NCI-H82 treated with DMSO at 0.1 percent for 48 hours (cell line): Measurements from ENCODE around the gene OR52E8.

Experiments
- DNase-seq: peaks from one replicate; lab custom pipeline; 2025; ENCODE audit not compliant: unreplicated experiment; lab: John Stamatoyannopoulos, UW

The OR52E8 gene

DNA sequence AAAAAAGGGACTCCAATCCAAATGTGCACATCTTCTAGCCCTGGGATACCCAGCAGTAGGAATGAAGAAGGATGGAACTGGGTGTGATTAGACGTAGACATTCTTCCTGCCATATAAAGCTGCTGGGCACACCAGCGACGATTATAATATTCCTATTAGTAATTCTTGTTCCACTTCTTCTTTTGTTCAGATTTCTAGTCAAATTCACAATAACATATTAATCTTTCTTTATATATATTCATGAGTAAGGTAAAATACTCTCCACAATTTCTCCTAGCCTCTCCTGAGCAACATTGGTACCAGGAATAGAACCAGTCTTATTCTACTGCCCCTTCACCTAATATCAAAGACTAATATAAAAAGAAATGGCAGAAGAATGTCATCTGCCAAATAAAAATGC, at the start of gene OR52E8:
OR52E8 (minus strand) TSS at position 101 of the 400 bp plus-strand sequence; CDS start at position 101, 0 bp downstream.
- DNase-seq, result no peak

DNA sequence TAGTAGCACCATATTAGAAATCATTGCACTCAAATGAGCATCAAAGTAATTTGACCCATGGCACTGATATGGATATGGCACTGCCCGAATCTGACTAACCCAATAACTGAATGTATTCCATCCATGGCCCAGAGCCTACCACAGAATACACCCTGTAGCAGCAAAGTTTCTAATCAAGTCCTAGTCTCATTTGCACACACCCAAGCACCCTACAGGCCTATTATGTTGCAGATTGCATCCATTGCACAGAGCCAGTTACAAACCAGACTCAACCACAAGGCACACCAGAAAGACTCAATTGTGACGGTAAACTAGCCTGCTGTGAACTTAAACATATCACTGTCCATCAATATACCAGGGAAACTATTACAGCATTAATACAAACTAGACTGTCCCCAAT, 42.0 kb upstream of the OR52E8 start:
- no peak for DNase-seq

DNA sequence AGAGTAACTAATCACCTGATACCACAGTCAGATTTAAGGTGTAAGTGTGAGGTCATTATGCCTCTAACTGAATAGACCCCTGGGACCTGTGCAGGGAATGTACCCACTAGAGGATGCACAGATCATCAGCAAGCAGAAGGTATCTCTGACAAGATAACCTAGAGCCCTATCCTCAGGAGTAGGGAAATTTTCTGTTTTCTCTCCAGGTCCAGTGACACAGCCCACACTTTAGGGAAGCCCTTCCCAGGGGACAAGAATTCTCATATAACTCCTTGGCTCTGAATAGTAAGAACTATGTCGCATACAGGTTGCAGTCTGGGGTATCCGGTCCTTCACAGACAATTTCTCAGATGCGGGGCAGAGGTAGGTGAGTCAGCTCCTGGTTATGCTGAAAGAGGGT, 35.4 kb upstream of the OR52E8 start, which contains the start of gene OR52E5:
OR52E5 (plus strand) TSS at position 301 of the 400 bp plus-strand sequence. CDS start 7,569 bp downstream, outside the sequence.
- DNase-seq, result no peak

DNA sequence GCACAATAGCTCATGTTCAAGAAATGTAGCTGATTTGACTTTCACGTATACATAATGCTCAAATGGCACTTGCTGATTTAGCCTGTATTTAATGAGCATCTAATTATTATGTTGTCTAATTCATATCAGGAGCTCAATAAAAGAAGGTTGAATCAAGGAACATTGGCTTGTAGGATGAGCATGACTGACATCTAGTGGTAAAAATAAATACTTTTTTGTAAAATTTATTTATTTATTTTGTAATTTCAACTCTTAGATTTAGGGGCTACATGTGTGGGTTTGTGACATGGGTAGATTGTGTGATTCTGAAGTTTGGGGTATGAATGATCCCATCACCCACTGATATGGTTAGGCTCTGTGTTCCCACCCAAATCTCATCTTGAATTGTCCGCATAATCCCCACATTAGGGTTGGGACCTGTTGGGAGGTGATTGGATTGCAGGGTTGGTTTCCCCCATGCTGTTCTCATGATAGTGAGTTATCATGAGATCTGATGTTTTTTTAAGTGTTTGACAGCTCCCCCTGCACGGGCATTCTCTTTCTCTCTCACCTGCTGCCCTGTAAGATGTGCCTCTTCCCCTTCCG, 33.8 kb upstream of the OR52E8 start:
- no peak for DNase-seq

DNA sequence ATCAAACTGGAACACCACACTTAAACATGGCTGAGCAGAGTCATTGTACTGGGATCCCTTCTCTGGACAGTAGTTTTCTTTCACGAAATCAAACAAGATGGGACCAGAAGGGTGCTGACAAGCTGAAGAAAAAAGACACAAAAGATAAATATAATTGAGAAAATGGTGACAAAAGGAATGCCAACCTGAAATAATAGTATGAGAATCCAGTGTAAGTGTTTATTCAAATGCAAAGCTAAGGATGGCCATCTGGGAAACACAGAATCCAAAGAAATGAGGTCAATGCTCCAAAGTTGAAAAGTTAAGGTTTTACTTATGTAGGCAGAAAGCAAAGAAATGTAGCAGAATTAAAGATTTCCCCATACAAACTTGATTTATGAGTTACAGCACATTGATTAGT, 30.2 kb upstream of the OR52E8 start:
- no peak for DNase-seq

DNA sequence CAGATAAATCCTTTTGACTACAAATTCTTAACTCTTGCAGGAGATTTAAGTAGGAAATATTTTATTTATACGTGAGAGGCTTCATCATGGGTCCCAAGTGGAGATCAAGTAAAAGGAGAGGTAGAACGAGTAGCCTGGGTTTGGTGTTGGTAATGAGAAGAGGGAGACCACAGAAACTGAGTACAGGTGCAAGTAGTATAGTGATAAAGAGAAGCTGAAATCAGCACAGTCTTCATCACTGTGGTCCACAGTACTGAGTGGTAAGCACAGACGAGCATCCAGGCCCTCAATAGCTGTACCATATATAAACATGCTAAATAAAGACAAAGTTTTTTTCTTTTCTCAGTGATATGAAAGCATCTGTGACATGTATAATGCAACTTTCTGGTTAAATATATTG, 29.7 kb upstream of the OR52E8 start:
- DNase-seq, result no peak

DNA sequence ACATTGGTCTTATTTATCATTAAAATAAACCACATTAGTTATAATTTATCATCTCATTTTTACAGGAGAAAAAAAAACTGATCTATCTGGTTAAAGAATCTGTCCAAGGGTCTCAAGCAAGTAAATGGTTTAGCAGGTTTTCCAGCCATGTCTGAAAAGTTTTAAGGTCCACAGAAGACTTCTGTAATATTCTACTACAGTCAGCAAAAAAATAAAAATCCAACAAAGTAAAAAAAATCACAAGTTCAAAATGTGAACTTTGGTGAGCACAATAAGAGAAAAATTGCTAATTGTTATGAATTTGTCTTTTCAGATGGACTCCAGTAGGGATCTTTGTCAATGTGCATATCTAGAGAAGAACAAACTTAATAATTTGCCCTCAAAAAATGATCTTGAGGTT, 24.3 kb upstream of the OR52E8 start:
- no peak for DNase-seq

DNA sequence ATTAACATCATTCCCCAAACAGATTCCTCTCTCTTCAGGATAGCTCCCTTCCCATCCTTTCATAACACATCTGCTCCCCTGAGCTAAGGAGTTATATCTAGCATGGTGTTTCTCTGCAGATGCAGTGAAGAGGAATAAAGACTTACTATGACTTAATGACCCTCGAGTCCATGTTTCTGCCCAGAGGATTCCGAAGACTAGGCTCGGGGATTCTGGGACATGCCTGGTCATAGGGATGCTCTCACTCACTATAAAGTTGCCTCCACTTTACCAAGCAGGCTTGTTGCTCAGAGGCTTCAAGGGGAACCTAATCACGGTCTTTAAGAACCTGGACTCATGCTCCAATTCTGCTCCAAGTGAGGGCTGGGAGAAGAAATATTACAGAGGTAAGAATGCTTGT, 22.8 kb upstream of the OR52E8 start, which contains the start of gene OR52E4:
OR52E4 (plus strand) TSS at position 301 of the 400 bp plus-strand sequence. CDS start 3,664 bp downstream, outside the sequence.
- DNase-seq, result no peak

DNA sequence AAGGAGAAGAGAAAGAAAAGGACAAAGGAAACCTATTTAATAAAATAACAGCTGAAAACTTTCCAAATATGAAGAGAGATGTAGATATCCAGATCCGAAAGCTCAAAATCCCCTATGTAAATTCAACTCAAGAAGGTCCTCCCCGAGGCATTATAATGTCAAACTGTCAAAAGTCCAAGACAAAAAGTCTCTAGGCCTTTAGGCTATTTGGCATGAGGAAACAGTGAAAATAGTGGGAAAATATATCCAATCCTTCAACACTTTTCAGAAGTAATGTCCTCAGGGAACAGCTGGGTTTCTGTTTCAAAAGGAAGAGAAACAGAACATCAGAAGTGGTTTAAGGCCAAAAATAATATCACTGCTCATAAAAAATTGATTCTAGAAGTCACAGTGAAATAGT, 21.1 kb upstream of the OR52E8 start:
- no peak for DNase-seq

DNA sequence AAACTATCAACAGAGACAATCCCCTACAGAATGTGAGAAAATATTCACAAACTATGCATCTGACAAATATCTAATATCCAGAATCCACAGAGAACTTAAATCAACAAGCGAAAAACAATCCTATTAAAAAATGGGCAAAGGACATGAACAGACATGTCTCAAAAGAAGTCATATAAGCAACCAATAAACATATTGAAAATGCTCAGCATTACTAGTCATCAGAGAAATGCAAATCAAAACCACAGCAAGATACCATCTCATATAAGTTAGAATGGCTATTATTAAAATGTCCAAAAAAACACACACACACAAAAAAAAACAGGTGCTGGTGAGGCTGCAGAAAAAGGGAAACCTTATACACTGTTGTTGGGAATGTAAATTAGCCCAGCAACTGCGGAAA, 8.3 kb upstream of the OR52E8 start:
- DNase-seq, result no peak

DNA sequence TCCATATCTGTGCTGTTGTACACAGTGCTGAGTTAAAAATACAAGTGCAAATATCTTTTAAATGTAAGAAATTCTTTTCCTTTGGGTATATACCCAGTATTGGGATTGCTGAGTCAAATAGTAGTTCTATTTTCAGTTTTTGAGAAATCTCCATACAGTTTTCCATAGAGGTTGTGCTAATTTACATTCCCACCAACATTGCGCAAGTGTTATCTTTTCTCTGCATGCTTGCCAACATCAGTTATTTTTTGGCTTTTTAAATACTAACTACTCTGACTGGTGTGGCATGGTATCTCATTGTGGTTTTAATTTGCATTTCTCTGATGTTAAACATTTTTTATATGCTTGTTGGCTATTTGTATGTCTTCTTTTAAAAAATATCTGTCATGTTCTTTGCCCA, 6.5 kb downstream of the OR52E8 start:
- DNase-seq, result no peak

DNA sequence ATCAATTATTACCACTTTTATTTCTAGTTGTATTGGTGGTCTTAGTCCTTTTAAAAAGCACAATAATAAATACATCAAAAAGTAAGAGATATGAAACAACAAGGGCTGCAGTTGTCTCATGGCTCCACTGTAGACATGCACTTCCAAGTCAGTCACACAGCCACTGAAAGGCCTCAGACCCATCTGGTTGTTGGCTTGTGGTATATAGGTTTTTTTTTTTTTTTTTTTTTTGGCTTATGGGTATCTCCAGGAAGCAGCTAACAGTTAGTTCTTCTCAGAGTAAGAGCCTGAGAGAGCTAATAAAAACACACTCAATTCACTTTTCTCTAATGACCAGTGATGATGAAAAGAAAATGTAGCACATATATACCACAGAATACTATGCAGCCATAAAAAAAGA, 9.8 kb downstream of the OR52E8 start:
- no peak for DNase-seq

DNA sequence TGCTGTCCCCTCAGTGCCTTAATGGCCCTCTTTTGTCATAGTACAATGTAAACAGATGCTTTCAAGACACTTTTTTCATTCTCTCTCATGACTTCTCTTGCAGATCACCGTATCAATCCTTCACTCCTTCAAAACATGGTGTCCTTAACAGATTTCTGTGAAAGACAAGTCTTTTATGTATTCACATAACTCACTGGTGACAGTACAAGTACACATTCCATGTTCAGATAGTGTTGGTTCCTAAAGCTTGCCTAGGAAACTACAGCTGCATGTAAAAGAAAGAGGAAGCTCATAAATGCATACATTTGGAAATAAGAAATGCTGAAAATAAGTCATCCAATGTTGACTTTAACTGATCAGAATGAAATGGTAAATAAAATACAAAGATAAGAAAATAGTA, 10.8 kb downstream of the OR52E8 start:
- DNase-seq, result no peak

DNA sequence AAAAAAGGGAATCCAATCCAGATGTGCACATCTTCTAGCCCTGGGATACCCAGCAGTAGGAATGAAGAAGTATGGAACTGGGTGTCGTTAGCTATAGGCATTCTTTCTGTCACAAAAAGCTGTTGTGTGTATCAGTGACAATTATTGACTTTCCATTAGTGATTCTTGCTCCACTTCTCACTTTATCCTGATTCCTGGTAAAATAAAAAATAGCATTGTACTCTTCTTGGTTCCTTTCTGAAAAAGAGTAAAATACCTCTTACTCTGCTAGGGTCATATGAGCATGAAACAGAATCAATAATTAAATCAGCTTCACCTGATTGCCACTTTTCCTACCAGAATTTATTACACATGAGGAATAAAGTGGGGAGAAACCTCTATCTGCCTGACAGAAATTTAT, 15.7 kb downstream of the OR52E8 start, which contains the start of gene OR52E6:
OR52E6 (minus strand) TSS at position 101 of the 400 bp plus-strand sequence; CDS start at position 101, 0 bp downstream.
- no peak for DNase-seq

DNA sequence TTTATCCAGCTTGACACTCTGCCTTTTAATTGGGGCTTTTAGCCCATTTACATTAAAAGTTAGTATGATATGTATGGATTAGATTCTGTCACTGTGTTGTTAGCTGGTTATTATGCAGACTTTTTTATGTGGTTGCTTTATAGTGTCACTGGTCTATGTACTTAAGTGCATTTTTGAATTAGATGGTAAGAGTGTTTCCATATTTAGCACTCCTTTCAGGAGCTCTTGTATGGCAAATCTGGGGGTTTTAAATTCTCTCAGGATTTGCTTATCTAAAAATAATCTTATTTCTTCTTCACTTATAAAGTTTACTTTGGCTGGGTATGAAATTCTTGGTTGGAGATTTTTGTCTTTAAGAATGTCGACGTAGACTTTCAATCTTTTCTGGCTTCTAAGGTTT, 19.8 kb downstream of the OR52E8 start:
- no peak for DNase-seq

DNA sequence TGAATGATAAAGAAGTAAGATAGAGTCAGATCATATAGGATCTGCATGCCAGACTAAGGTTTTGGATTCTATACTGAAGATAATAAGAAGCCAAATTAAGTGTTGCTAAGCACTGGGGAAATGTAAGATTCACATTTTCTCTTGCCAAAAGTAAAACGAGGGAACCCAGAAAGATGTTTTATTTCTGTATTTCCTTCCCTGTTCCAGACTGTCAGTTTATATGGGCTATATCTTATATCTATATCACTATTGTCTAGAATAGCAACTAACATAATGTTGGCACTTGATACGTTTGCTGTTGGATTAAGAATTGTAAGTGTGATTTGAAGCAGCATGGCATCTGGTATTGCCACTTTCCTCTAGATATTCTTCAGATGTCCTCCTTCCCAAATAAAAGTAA, 24.0 kb downstream of the OR52E8 start:
- no peak for DNase-seq

DNA sequence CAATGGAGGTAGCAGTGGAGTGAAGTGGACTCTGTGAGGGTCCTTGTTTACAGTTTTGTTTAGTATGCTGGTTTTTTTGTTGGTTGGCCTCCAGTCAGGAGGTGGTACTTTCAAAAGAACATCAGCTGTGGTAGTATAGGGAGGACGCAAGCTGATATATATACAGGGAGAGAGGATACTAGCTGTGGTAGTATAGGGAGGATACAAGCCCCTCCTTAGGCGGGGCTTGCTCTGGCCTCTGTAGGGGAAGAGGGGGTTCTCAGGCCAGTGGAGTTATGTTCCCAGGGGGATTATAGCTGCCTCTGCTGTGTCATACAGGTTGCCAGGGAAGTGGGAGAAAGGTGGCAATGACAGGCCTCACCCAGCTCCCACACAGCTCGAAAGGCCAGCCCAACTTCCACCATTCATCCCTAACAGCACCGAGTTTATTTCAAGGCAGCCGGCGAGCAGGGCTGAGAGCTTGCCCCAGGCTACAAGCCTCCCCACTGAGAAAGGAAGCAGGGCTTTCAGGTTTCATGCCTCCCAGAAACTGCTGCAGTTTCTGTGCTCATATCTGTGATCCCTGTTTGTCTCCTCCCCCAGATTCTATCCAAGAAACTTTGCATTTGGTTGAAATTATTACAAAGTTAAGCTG, 26.2 kb downstream of the OR52E8 start:
- no peak for DNase-seq

DNA sequence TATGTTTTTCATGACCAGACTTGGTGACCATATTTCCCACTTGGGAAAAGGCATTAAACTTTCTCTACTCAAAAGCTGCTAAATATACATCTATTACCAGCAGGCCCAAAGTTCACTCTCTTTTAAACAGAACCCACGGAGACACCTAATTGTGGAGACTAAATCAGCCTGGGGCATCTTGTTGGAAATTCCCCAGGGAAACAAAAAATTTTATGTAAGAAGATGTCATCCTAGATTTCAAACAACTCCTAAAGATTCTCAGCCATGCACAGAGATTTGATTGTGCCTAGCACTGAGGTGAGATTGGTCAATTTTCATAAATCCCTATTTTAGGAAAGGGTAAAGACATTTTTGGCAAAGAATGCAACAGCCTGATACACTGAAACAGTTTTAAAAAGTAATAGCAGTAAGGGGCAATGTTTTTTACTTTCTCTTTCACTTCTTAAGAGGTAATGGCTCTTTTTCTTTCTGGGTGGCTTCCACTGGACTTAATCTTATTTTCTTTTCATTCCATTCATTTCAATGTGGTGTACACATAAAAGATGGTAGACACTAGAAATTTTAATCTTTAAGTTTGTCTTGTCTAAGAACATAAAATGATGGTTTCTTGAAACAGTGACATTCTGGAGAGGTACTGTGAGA, 39.1 kb downstream of the OR52E8 start:
- no peak for DNase-seq

DNA sequence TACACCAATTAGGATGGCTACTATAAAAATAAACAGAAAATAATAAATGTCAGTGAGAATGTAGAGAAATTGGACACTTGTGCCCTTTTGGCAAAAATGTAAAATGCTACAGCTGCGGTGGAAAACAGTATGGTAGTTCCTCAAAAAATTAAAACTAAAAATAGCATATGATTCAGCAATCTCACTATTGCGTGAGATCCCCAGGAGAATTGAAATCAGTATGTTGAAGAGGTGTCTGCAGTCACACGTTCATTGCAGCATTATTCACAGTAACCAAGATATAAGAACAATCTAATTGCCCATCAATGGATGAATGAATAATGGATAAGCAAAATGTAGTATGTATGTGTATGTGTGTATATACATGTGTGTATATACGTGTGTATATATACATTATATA, 42.0 kb downstream of the OR52E8 start:
- no peak for DNase-seq

DNA sequence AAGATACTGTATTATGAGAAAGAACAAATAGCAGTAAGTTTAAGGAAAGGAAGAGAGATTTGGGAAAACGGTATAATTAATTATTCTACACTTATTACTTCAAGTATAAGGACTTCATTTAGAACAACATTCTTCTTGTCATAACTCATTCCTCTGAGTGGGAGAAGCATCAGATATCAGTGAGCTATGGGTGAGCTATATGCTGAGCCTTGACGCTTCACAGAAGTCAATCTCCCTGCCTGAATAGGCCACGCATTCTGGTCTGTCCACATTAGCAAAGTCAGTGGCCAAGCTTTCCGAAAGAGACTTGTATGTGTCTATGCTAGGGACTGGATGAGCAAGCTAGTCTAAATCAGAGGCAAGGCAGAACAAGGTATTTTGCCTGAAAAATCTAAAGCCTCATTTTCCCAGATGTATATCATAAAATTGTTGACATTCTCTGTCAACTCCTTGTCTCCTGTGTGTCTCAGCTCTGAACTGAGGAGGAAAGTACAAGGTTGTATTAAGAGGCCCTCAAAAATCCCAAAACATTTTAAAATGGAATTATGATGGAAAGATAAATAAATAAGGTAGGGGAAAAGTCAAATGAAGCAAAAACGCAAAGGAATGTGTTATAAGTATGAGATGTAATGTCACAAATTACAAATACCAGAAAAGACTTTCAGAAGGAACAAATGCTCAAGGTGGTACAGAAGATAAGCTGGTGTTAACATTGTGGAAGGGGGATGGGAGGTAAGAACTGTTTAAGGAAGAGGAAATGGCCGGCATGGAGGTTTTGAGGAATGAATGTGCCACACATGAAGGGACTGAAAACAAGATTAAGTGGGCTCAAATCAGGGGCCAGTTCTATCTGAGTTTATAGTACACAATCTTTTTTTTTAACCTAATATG, 47.3 kb downstream of the OR52E8 start:
- DNase-seq, result no peak

DNA sequence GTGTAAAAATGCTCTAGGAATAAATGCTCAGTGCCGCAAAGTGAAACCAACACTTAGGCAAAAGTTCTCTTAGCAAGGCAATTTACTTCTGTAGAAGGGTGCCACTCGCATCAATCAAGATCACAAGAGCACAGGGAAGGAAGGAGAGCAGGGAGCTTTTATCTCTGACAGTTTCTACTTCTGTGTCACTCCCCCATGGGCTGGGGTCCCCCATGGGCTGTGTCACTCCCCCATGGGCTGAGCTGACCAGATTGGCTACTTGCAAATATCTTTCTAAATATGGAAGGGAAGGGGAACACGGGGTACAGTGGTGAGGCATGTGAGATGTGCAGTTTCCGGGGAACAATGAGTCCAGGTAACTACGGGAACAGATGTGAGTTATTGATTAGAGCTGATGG, 48.4 kb downstream of the OR52E8 start:
- DNase-seq, result no peak
